ENCODE data around the gene GZF1.

Gene GZF1

DNA sequence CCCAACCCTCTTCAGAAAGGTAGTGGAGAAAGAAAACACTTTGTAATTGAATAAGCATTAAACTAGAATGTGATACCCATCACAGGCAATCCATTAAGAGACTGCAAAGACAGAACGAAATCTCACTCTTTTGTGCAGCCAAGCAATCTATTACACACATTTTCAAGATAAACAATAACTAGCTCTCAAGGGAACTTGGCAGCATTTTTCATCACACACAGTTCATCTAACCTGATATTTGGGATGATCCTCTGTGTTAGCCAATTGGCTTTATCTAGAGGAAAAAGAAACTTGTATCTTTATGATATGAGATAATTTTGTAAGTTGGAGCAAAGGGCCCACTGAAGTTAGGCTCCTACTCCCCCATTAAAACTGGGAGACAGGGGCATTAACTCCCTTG lies 1.5 kb upstream of the GZF1 start:
- H3K4me3 ChIP-seq (ENCODE audit: low read depth, low read length): no peak overlapping the region
- TF ChIP-seq, protein P1, sequence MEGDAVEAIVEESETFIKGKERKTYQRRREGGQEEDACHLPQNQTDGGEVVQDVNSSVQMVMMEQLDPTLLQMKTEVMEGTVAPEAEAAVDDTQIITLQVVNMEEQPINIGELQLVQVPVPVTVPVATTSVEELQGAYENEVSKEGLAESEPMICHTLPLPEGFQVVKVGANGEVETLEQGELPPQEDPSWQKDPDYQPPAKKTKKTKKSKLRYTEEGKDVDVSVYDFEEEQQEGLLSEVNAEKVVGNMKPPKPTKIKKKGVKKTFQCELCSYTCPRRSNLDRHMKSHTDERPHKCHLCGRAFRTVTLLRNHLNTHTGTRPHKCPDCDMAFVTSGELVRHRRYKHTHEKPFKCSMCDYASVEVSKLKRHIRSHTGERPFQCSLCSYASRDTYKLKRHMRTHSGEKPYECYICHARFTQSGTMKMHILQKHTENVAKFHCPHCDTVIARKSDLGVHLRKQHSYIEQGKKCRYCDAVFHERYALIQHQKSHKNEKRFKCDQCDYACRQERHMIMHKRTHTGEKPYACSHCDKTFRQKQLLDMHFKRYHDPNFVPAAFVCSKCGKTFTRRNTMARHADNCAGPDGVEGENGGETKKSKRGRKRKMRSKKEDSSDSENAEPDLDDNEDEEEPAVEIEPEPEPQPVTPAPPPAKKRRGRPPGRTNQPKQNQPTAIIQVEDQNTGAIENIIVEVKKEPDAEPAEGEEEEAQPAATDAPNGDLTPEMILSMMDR (IDR thresholded peaks at IDR 0.05; ENCODE audit: insufficient read depth, low read depth, low read length, missing control alignments): no peak
- DNase-seq (ENCODE audit: low read depth): no peak

DNA sequence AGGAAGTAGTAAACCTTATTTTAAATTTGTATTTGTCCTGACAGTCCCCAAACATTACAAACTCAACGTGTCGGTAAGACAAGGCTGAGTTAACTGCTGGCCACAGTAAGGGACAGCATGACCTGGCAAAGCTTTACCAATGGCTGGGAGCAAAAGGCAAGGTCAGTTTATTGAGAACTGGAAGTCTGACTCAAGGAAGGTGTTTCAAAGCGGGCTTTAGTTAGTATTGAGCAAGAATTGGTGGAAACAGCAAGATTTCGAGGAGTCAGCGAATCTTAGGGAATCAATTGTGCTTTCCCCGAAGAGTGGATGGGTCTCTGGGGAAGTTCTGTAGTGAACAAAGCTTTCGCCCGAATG lies 885 bp upstream of the GZF1 start:
- H3K4me3 ChIP-seq (ENCODE audit: low read depth, low read length): peak overlapping the region; percentile 62
- TF ChIP-seq, protein P1 (IDR thresholded peaks at IDR 0.05; ENCODE audit: insufficient read depth, low read depth, low read length, missing control alignments): no peak
- DNase-seq (ENCODE audit: low read depth): peak; percentile 30

DNA sequence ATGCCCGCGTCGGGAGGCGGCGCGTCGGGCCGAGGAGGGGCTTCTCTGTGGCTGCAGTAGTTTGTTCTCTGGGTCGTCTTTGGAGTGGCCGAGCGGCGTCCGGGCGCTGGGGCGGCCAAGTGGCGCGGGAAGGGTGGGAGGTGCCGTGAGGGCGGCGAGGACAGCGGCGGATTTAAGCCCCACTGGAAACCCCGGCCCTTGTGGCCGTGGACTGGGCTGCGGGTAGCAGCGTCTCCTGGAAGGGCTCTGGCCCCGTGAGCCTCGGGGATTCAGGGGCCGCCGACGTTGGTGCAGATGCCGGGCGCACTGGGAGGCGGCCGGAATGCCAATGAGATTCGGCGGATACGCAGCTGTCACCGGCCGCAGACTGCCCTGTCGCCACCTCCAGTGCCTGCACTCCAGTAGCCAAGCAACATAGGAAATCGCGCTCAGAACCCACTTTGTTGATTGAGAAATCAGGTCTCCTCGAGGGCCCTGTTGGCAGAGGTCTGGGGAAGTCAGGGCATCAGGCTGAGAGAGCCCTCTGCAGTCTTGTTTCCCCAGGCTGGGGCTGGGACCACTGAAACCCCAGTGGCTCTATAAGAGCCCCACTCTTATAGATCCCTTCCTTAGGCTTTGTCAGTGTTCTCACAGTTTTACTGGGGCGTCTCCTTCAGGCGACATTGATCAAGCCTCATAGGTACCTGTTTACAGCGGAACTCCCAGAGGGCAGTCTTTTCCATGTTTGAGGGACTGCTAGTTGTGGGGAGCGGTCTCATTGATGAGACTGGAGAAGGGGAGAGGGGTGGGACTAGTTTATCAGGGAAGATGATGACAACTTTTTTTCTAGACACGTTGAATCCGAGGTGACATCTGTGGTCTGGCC lies 642 bp downstream of the GZF1 start:
- DNase-seq (ENCODE audit: low read depth): peak; percentile 57
- TF ChIP-seq, protein P1 (IDR thresholded peaks at IDR 0.05; ENCODE audit: insufficient read depth, low read depth, low read length, missing control alignments): no peak
- peak overlapping the region; percentile 57 for H3K4me3 ChIP-seq (ENCODE audit: low read depth, low read length)

DNA sequence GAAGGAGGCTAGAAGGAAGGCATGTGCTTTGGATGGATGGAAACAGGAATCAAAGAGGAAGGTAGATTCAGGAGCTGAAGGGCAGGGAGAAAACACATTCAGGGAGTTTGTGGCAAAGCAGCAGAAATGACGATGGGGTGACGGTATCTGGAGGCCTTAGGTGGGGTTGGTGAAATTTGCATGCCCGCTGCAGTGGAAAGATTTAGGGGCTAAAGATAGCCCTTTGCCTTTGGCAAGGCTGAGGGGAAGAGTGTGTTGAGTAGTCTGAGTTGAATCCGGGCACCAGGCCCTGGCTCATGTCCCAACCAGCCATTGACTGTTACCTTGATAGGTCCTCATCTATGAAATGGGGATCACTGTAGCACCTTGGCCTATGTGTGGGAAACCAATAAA lies 1.3 kb downstream of the GZF1 start:
- TF ChIP-seq, protein P1 (IDR thresholded peaks at IDR 0.05; ENCODE audit: insufficient read depth, low read depth, low read length, missing control alignments): no peak
- peak; percentile 42 for DNase-seq (ENCODE audit: low read depth)
- H3K4me3 ChIP-seq (ENCODE audit: low read depth, low read length): peak overlapping the region; percentile 57

DNA sequence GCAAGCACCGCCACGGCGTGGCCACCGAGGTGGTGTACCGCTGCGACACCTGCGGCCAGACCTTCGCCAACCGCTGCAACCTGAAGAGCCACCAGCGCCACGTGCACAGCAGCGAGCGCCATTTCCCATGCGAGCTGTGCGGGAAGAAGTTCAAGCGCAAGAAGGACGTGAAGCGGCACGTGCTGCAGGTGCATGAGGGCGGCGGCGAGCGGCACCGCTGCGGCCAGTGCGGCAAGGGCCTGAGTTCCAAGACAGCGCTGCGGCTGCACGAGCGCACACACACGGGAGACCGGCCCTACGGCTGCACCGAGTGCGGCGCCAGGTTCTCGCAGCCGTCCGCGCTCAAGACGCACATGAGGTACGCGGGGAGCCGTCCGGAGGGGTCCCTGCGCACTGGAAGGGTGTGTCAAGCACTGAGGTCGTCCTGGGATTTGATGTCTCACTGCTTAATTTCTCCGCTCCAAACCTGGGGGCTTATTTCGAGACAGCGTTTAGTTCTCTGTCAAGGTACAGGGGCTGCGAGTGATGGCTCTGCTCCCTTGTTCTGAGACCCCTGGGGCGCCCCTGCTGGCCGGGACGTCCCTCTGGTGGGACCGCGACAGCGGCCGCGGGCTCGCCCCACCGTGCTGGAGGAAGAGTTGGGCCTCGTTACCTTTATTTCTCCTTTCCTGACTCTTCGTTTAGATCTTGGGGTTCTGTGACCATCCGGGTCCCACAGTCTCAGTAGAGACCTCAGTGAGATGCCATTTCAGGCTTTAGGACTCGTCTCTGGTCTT lies 3.6 kb downstream of the GZF1 start:
- no peak overlapping the region for H3K4me3 ChIP-seq (ENCODE audit: low read depth, low read length)
- TF ChIP-seq, protein P1 (IDR thresholded peaks at IDR 0.05; ENCODE audit: insufficient read depth, low read depth, low read length, missing control alignments): no peak
- DNase-seq (ENCODE audit: low read depth): no peak

DNA sequence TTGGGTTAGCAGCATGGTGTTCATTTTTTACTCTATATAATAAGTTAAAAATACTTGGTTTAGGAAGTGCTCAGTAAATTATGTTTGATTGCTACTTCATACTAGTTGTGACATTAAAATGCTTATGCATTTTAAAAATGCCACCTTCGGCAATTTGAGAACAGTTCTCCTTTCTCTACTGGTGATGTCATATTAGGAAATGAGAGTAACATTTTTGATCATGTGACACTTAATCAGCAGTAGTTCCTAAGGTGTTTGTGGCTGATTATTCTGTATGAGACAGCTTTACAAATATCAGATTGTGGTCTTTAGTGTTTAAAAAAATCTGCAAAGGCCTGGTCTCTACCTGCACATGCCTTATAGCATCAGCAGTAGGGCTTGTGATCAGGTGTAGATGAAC lies 4.4 kb downstream of the GZF1 start:
- DNase-seq (ENCODE audit: low read depth): no peak
- H3K4me3 ChIP-seq (ENCODE audit: low read depth, low read length): no peak overlapping the region

More for the DNA sequence above, 4.4 kb downstream of the GZF1 start:
- TF ChIP-seq, protein P1 (IDR thresholded peaks at IDR 0.05; ENCODE audit: insufficient read depth, low read depth, low read length, missing control alignments): no peak
